Peyer's patch (tissue), 4 donors: ENCODE measurements around the gene SYCP2. TPM values are rescaled to one million over a fixed set of nuclear protein-coding genes. Genes with fewer than 3 reads are reported as not detected.
A peak's percentile ranks its signal among the peaks of the same experiment; 100 is the strongest.

Experiments used
- DNase-seq, 3 donors: peaks; one replicate each; pipeline ENCODE4 v3.0.0-alpha.2; 2017 to 2019
- H3K27ac ChIP-seq, 4 donors: fragments of 200-600 bp; sonication (generic); one replicate each; pipeline ENCODE4 v1.5.1; 2016 to 2019
- H3K27me3 ChIP-seq, 2 donors: fragments of 200-600 bp; sonication (generic); one replicate each; pipeline ENCODE4 v1.5.1; 2019
- H3K36me3 ChIP-seq, 3 donors: fragments of 200-600 bp; sonication (generic); one replicate each; pipeline ENCODE4 v1.5.1; 2016 to 2019
- H3K4me1 ChIP-seq, 4 donors: fragments of 200-600 bp; sonication (generic); one replicate each; pipeline ENCODE4 v1.5.1; 2016 to 2019
- H3K4me3 ChIP-seq, 4 donors: fragments of 200-600 bp; sonication (generic); 1 replicate in 3 of 4; 2 replicates in 1 of 4; pipeline ENCODE4 v1.5.1; 2016 to 2019; ENCODE audit warnings: mild to moderate bottlenecking in 1 of 4
- H3K9me3 ChIP-seq, 4 donors: fragments of 200-600 bp; sonication (generic); one replicate each; pipeline ENCODE4 v1.5.1; 2016 to 2019; ENCODE audit warnings: mild to moderate bottlenecking in 1 of 4
- POLR2A ChIP-seq, 2 donors: fragments of 450-650 bp; IDR thresholded peaks; one replicate each; pipeline ENCODE4 v1.5.1; 2017; ENCODE audit warnings: antibody characterized with exemption in 2 of 2, mild to moderate bottlenecking in 2 of 2, moderate library complexity in 2 of 2
- total RNA-seq, 4 donors: library from RNA; depleted of rRNA; stranded (reverse); fragments of >200 nt; gene quantifications; one replicate each; pipeline ENCODE4 v1.1.0, GENCODE V29; 2016
- TF ChIP-seq, protein P1 (sequence below), 6 experiments: fragments of 450-650 bp in 4 of 6; fragments of 200-600 bp in 2 of 6; sonication (generic) in 1 of 6; IDR thresholded peaks; one replicate each; pipeline ENCODE4 v1.5.1; 2017 to 2019; ENCODE audit warnings: antibody characterized with exemption in 6 of 6, mild to moderate bottlenecking in 3 of 6, moderate library complexity in 1 of 6

The SYCP2 gene
- total RNA-seq, 4 donors from 2014 or later: 2.0 to 35.5 (median 2.7) TPM

GRCh38 chr20:59825563-59825920 is 107.9 kb downstream of the SYCP2 start:
- no peak for TF ChIP-seq POLR2A (IDR thresholded peaks at IDR 0.05)
- TF ChIP-seq, protein P1, sequence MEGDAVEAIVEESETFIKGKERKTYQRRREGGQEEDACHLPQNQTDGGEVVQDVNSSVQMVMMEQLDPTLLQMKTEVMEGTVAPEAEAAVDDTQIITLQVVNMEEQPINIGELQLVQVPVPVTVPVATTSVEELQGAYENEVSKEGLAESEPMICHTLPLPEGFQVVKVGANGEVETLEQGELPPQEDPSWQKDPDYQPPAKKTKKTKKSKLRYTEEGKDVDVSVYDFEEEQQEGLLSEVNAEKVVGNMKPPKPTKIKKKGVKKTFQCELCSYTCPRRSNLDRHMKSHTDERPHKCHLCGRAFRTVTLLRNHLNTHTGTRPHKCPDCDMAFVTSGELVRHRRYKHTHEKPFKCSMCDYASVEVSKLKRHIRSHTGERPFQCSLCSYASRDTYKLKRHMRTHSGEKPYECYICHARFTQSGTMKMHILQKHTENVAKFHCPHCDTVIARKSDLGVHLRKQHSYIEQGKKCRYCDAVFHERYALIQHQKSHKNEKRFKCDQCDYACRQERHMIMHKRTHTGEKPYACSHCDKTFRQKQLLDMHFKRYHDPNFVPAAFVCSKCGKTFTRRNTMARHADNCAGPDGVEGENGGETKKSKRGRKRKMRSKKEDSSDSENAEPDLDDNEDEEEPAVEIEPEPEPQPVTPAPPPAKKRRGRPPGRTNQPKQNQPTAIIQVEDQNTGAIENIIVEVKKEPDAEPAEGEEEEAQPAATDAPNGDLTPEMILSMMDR (IDR thresholded peaks at IDR 0.05): no peak
- no peaks in the 10 kb centered on the region for H3K36me3 ChIP-seq
- H3K27me3 ChIP-seq: no peaks in the 10 kb centered on the region
- H3K4me1 ChIP-seq: peaks cover 0 to 44% (median 16%) of the 10 kb centered on the region in 4 donors
- no peak overlapping the region for H3K4me3 ChIP-seq
- H3K9me3 ChIP-seq: no peaks in the 10 kb centered on the region
- DNase-seq: no peak
- peak overlapping the region in 3 of 4 donors; percentile 60 to 99 (median 83) for H3K27ac ChIP-seq

DNA sequence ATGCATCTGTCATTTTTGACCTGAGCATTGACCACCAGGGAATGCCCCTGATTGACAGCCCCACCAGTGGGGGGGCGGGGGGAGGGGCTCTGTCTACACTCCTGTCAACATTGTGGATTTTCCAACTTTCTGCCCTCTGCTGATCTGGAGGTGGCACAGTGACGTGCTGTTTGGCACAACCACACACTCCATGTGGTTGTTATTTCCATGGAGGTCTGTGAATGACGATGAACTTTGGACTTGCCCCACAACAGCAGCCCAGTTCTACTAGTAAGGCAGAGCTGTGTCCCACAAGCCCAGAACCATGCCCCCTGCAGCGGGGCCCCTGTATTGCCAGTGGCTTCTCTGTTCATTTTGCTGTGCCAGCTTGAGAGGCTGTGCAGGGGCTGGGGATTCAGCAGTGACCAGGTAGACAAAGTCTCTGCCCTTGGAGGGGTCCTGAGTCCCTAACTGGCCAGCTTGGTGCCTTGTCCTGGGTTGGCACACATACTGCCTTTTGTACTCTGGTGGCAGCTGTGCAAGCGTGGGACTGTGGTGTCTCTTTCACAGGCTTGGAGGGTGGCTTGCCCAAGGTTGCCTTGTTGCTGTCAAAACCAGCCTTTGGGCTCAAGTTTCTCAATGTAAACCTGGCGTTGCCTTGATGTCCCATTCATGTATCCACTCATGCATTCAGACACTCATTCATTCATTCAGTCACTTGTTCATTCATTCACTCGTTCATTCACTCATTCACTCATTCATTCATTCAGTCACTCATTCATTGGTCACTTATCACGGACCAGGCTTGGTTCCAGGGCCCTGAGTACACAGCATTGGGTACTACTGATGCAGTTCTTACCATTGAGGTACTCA is 108.5 kb downstream of the SYCP2 start:
- no peaks in the 10 kb centered on the region for H3K36me3 ChIP-seq
- no peaks in the 10 kb centered on the region for H3K9me3 ChIP-seq
- no peak for TF ChIP-seq POLR2A (IDR thresholded peaks at IDR 0.05)
- TF ChIP-seq, protein P1 (IDR thresholded peaks at IDR 0.05): no peak
- DNase-seq: peak in 1 of 3 donors; percentile 43
- H3K27me3 ChIP-seq: no peaks in the 10 kb centered on the region
- H3K4me1 ChIP-seq: peaks cover 0 to 50% (median 16%) of the 10 kb centered on the region in 4 donors
- H3K27ac ChIP-seq: peak overlapping the region in 2 of 4 donors; percentile 60 to 99
- H3K4me3 ChIP-seq: no peak overlapping the region

DNA sequence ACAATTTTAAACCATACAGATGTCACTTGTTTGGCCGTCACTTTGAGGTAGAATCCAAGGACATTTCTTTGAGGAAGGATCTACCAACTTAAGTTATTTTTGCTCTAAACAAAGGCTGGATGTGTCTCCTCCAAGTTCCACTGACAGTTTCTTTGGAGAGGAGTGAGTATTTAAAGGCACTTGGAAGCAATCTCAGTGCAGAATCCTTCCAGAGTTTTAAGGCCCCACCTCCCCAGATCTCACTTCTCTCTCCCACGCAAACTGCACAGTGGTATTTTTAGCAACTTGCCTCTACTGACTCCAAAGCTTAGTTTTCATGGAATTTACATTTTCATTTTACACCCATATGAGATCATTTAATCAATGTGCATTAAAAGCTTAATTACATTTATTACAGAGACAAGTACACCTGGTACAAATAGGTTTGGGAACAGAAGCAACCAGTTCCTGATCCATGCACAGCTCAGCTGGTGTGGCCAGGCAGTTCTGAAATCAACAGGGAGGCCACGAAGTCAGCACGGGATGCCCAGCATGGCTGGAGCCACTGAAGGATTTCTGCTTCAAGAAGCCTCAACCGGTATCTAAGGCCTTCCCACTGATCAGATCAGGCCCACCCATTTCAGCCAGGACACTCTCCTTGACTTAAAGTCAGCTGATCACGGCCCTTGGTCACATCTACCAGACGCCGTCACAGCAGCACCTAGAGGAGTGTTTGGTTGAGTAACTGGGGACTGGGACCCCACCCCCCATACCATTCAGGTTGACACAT is 109.8 kb downstream of the SYCP2 start:
- TF ChIP-seq, protein P1 (IDR thresholded peaks at IDR 0.05): no peak
- no peak for TF ChIP-seq POLR2A (IDR thresholded peaks at IDR 0.05)
- Histone ChIP-seq H3K27me3 (no peaks in the 10 kb centered on the region), H3K36me3 (no peaks in the 10 kb centered on the region), H3K9me3 (no peaks in the 10 kb centered on the region), H3K4me3 (no peak overlapping the region), H3K4me1 (peaks cover 0 to 50% (median 16%) of the 10 kb centered on the region in 4 donors), H3K27ac (peak overlapping the region in 1 of 4 donors; percentile 99)
- no peak for DNase-seq

GRCh38 chr20:59823030-59823423 is 110.4 kb downstream of the SYCP2 start:
- no peak for DNase-seq
- Histone ChIP-seq H3K36me3 (no peaks in the 10 kb centered on the region), H3K27me3 (no peaks in the 10 kb centered on the region), H3K27ac (no peak overlapping the region), H3K9me3 (no peaks in the 10 kb centered on the region), H3K4me1 (peaks cover 0 to 47% (median 14%) of the 10 kb centered on the region in 4 donors), H3K4me3 (no peak overlapping the region)
- TF ChIP-seq, protein P1 (IDR thresholded peaks at IDR 0.05): no peak
- TF ChIP-seq POLR2A (IDR thresholded peaks at IDR 0.05): no peak

DNA sequence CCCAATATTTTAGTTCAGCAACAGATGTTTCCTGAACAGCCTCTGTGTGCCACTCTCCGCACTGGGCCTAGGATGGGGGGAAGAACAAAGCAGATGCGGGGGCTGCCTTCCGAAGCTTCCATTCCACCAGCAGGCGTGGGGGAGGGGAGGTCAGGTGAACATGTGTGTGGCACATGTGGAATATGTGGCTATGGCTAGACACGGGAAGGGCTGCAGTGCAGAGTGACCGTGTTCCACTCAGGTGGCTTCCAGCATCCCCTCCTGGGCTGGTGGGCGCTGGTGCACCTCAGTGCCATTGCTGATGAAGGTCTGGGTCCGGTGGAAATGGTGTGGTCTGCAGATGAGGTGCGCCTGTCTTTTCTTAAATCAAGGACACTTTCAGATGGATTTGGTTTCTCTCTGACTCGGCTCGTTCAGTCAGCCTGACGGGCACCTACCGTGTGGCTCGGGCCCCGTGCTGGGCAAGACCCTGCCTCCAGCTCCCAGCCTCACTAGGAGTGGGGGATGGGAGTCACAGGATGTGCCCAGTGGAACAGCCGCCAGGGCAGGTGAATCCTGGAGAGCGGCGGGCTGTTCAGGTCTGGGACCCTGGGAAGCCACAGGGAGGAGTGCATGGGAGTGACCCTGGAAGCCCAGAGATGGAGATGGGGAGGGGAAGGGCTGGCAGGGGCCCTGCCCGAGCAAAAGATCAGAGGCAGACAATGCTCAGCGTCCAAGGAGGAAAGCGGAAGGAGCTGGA is 111.0 kb downstream of the SYCP2 start:
- no peaks in the 10 kb centered on the region for H3K36me3 ChIP-seq
- DNase-seq: peak in 1 of 3 donors; percentile 40
- no peak overlapping the region for H3K27ac ChIP-seq
- no peaks in the 10 kb centered on the region for H3K9me3 ChIP-seq
- TF ChIP-seq POLR2A (IDR thresholded peaks at IDR 0.05): no peak
- TF ChIP-seq, protein P1 (IDR thresholded peaks at IDR 0.05): no peak
- no peaks in the 10 kb centered on the region for H3K27me3 ChIP-seq
- H3K4me1 ChIP-seq: peaks cover 0 to 42% (median 9%) of the 10 kb centered on the region in 4 donors
- no peak overlapping the region for H3K4me3 ChIP-seq
